Natural killer cell (primary cell): ENCODE measurements around the gene NCMAP. TPM values are rescaled to one million over a fixed set of nuclear protein-coding genes. Genes with fewer than 3 reads are reported as not detected.

ENCODE experiments used
- ATAC-seq, 3 donors: fragments of 150-1000 bp in 2 of 3; fragments of 200-7000 bp in 1 of 3; cut with Tn5 transposase; 1 replicate in 1 of 3; 2 replicates in 2 of 3; pipeline ENCODE4 v1.10.0; 2021; ENCODE audit warnings: mild to moderate bottlenecking in 2 of 3, moderate library complexity in 2 of 3
- DNase-seq, 2 donors: peaks; one replicate each; pipeline versions ENCODE4 v3.0.0 to v3.0.0-alpha.2; 2013 to 2021; ENCODE audit warnings: mixed read lengths in 1 of 2
- H3K27ac ChIP-seq: one replicate; pipeline ENCODE4 v1.5.1; 2013; ENCODE audit warnings: mild to moderate bottlenecking, low read length
- H3K27me3 ChIP-seq: one replicate; pipeline ENCODE4 v1.6.1; 2013; ENCODE audit warnings: low read length; ENCODE audit not compliant: control insufficient read depth, insufficient read depth
- H3K36me3 ChIP-seq: one replicate; pipeline ENCODE4 v1.6.1; 2013; ENCODE audit warnings: low read length; ENCODE audit not compliant: control insufficient read depth, insufficient read depth
- H3K4me1 ChIP-seq: one replicate; pipeline ENCODE4 v1.6.1; 2013; ENCODE audit warnings: low read length; ENCODE audit not compliant: control insufficient read depth, insufficient read depth
- H3K4me3 ChIP-seq: one replicate; pipeline ENCODE4 v1.5.1; 2013; ENCODE audit warnings: low read length
- H3K9me3 ChIP-seq: one replicate; pipeline ENCODE4 v1.6.1; 2013; ENCODE audit warnings: low read length; ENCODE audit not compliant: control insufficient read depth, insufficient read depth
- H3K27ac Mint-ChIP-seq, 2 donors: one replicate each; pipeline ENCODE4 v1.8.0; 2022; ENCODE audit warnings: mild to moderate bottlenecking in 2 of 2, mixed read lengths in 2 of 2, moderate library complexity in 1 of 2
- H3K27me3 Mint-ChIP-seq, 2 donors: one replicate each; pipeline ENCODE4 v1.8.0; 2022; ENCODE audit warnings: low read depth in 2 of 2, mixed read lengths in 2 of 2
- H3K36me3 Mint-ChIP-seq: one replicate; pipeline ENCODE4 v1.8.0; 2022; ENCODE audit warnings: mixed read lengths
- H3K4me1 Mint-ChIP-seq, 2 donors: one replicate each; pipeline ENCODE4 v1.8.0; 2022; ENCODE audit warnings: mixed read lengths in 2 of 2
- H3K4me3 Mint-ChIP-seq: one replicate; pipeline ENCODE4 v1.8.0; 2022; ENCODE audit warnings: mild to moderate bottlenecking, moderate library complexity, mixed read lengths
- H3K9me3 Mint-ChIP-seq, 2 donors: one replicate each; pipeline ENCODE4 v1.8.0; 2022; ENCODE audit warnings: mixed read lengths in 2 of 2
- CTCF ChIP-seq: fragments of 200-600 bp; IDR thresholded peaks from one replicate; pipeline ENCODE4 v1.8.0; 2022; ENCODE audit warnings: antibody characterized with exemption
- WGBS: methylation state at CpG from one replicate; pipeline ENCODE4 v1.1.7; 2013; ENCODE audit warnings: missing lambda C conversion rate; ENCODE audit not compliant: insufficient coverage; 5-methylcytosine and 5-hydroxymethylcytosine counted together
- intact Hi-C: fragments of 100-400 bp; cut with micrococcal nuclease; formaldehyde crosslinking; loops from one replicate; pipeline ENCODE4 v1.14.2; 2022
- total RNA-seq, 4 donors: library from RNA; stranded (reverse); fragments of 120-200 nt in 1 of 4; gene quantifications; one replicate each; pipeline versions ENCODE4 v1.2.3 to v1.2.4, GENCODE V29; 2013 to 2022

NCMAP gene
- total RNA-seq, 3 donors from 2014 or later (not counting 1 experiment from before 2014, with no cell fraction given), result not detected

- Histone ChIP-seq H3K4me1 (no peaks in the 10 kb centered on the region), H3K36me3 (no peaks in the 10 kb centered on the region), H3K27me3 (no peaks in the 10 kb centered on the region), H3K4me3 (no peak overlapping the region), H3K9me3 (no peaks in the 10 kb centered on the region), H3K27ac (no peak overlapping the region)
- no peak overlapping the region for H3K27ac Mint-ChIP-seq
- no peak overlapping the region for H3K4me3 Mint-ChIP-seq
- no peak for TF ChIP-seq CTCF
- H3K36me3 Mint-ChIP-seq, result no peaks in the 10 kb centered on the region
- WGBS, result 81% methylated on average over 2 of the region's 3 CpGs
- intact Hi-C loops, result no loop called here
- DNase-seq (no peak), ATAC-seq (no peak)
- no peaks in the 10 kb centered on the region for H3K4me1 Mint-ChIP-seq
- no peaks in the 10 kb centered on the region for H3K9me3 Mint-ChIP-seq
- peaks cover 6 to 28% of the 10 kb centered on the region in 2 donors for H3K27me3 Mint-ChIP-seq
Observed at GRCh38 chr1:24609949-24610517, 54.1 kb downstream of the NCMAP start.

GRCh38 chr1:24619376-24619775 lies 63.5 kb downstream of the NCMAP start:
- Mint-ChIP-seq H3K9me3 (no peaks in the 10 kb centered on the region), H3K36me3 (no peaks in the 10 kb centered on the region), H3K4me1 (no peaks in the 10 kb centered on the region), H3K27me3 (peaks cover 38 to 64% of the 10 kb centered on the region in 2 donors), H3K4me3 (no peak overlapping the region), H3K27ac (no peak overlapping the region)
- Histone ChIP-seq H3K4me1 (no peaks in the 10 kb centered on the region), H3K9me3 (no peaks in the 10 kb centered on the region), H3K4me3 (no peak overlapping the region), H3K27ac (no peak overlapping the region), H3K27me3 (no peaks in the 10 kb centered on the region), H3K36me3 (no peaks in the 10 kb centered on the region)
- WGBS, result 88% methylated on average over 5 of the region's 5 CpGs
- no peak for DNase-seq
- no peak for TF ChIP-seq CTCF
- ATAC-seq, result no peak
- intact Hi-C loops, result no loop called here

- no peak overlapping the region for H3K4me3 Mint-ChIP-seq
- Histone ChIP-seq H3K36me3 (no peaks in the 10 kb centered on the region), H3K27me3 (no peaks in the 10 kb centered on the region), H3K9me3 (no peaks in the 10 kb centered on the region), H3K4me3 (no peak overlapping the region), H3K4me1 (no peaks in the 10 kb centered on the region), H3K27ac (no peak overlapping the region)
- H3K27me3 Mint-ChIP-seq, result peaks cover 37 to 59% of the 10 kb centered on the region in 2 donors
- H3K9me3 Mint-ChIP-seq, result no peaks in the 10 kb centered on the region
- intact Hi-C loops, result no loop called here
- DNase-seq, result no peak
- no peaks in the 10 kb centered on the region for H3K4me1 Mint-ChIP-seq
- ATAC-seq, result no peak
- TF ChIP-seq CTCF, result no peak
- H3K36me3 Mint-ChIP-seq, result no peaks in the 10 kb centered on the region
- WGBS, result 89% methylated on average over 5 of the region's 5 CpGs
- H3K27ac Mint-ChIP-seq, result no peak overlapping the region
Observed at GRCh38 chr1:24620678-24621077, 64.8 kb downstream of the NCMAP start.

GRCh38 chr1:24621121-24621520 lies 65.2 kb downstream of the NCMAP start:
- intact Hi-C loops, result no loop called here
- H3K9me3 Mint-ChIP-seq, result no peaks in the 10 kb centered on the region
- no peaks in the 10 kb centered on the region for H3K9me3 ChIP-seq
- 98% methylated on average over 5 of the region's 5 CpGs for WGBS
- no peaks in the 10 kb centered on the region for H3K4me1 Mint-ChIP-seq
- H3K27ac ChIP-seq, result no peak overlapping the region
- no peak overlapping the region for H3K4me3 ChIP-seq
- H3K27me3 ChIP-seq, result no peaks in the 10 kb centered on the region
- no peaks in the 10 kb centered on the region for H3K36me3 ChIP-seq
- no peaks in the 10 kb centered on the region for H3K4me1 ChIP-seq
- TF ChIP-seq CTCF, result no peak
- no peak overlapping the region for H3K27ac Mint-ChIP-seq
- ATAC-seq, result no peak
- DNase-seq, result no peak
- no peaks in the 10 kb centered on the region for H3K36me3 Mint-ChIP-seq
- no peak overlapping the region for H3K4me3 Mint-ChIP-seq
- peaks cover 35 to 55% of the 10 kb centered on the region in 2 donors for H3K27me3 Mint-ChIP-seq
